ENCODE data around the gene OR8B2.

The OR8B2 gene

DNA sequence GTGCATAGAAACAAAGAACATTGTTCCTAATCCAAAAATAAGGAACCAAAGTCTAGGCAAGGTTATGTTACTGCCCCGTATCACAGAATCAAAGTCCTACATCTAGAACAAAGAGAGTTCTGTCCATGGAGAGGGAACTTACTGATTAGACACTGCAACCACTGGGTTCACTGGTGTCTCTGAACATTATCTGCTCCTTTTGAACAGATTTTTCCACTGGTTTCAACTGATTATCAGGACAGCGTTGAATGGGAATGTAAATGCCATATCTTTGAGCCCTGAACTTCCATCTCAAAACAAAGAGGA, 44.2 kb downstream of the OR8B2 start:
- TF ChIP-seq NFIC (IDR thresholded peaks at IDR 0.05) (no peak), CREB1 (IDR thresholded peaks at IDR 0.05; ENCODE audit: low read depth) (no peak), ZBTB7A (IDR thresholded peaks at IDR 0.05; ENCODE audit: low read depth) (no peak), CEBPB (IDR thresholded peaks at IDR 0.05) (no peak), YY1 (IDR thresholded peaks at IDR 0.05; ENCODE audit: low read depth) (no peak), EP300 (IDR thresholded peaks at IDR 0.05; ENCODE audit: borderline replicate concordance) (no peak), RAD21 (IDR thresholded peaks at IDR 0.05; ENCODE audit: low read depth) (no peak), TAF1 (IDR thresholded peaks at IDR 0.05; ENCODE audit: low read depth) (no peak), FOXM1 (IDR thresholded peaks at IDR 0.05; ENCODE audit: borderline replicate concordance, low read depth) (no peak)
- TF ChIP-seq, protein P1, sequence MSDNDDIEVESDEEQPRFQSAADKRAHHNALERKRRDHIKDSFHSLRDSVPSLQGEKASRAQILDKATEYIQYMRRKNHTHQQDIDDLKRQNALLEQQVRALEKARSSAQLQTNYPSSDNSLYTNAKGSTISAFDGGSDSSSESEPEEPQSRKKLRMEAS (IDR thresholded peaks at IDR 0.05) = no peak
- TF ChIP-seq, protein P2, sequence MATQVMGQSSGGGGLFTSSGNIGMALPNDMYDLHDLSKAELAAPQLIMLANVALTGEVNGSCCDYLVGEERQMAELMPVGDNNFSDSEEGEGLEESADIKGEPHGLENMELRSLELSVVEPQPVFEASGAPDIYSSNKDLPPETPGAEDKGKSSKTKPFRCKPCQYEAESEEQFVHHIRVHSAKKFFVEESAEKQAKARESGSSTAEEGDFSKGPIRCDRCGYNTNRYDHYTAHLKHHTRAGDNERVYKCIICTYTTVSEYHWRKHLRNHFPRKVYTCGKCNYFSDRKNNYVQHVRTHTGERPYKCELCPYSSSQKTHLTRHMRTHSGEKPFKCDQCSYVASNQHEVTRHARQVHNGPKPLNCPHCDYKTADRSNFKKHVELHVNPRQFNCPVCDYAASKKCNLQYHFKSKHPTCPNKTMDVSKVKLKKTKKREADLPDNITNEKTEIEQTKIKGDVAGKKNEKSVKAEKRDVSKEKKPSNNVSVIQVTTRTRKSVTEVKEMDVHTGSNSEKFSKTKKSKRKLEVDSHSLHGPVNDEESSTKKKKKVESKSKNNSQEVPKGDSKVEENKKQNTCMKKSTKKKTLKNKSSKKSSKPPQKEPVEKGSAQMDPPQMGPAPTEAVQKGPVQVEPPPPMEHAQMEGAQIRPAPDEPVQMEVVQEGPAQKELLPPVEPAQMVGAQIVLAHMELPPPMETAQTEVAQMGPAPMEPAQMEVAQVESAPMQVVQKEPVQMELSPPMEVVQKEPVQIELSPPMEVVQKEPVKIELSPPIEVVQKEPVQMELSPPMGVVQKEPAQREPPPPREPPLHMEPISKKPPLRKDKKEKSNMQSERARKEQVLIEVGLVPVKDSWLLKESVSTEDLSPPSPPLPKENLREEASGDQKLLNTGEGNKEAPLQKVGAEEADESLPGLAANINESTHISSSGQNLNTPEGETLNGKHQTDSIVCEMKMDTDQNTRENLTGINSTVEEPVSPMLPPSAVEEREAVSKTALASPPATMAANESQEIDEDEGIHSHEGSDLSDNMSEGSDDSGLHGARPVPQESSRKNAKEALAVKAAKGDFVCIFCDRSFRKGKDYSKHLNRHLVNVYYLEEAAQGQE (IDR thresholded peaks at IDR 0.05; ENCODE audit: low read depth) = no peak

DNA sequence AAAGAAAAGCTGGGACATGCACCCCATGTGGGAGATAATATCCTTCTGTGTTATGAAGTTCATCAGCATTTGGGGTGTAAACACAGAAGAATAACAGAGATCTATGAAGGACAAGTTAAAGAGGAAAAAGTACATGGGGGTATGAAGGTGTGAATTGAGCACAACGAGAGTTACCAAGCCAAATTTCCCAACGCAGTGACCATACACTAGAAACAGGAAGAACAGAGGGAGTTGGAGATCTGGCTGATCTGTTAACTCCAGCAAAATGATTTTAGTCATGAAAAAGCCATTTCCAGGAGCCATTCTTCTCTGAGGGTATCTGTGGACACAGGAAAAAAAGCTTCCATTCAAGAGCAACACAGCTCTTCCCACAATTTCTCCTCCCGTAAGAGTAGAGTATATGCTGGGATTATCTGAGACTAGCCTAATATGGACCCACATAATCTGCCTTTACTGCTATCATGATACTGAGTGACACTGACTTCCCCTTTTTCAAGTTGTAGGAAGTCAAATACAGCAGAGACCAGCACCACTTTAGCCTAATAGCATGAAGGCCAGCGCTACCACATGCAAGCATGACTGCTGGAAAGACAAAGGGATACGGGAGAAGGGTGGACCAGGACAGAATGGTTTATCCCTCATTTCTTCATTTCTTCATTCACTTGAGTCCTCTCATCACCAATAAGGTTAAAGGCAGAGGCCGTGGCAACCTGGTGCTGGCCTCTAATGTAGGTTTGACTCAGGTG, 44.7 kb downstream of the OR8B2 start:
- no peak for TF ChIP-seq CEBPB (IDR thresholded peaks at IDR 0.05)
- TF ChIP-seq, protein P1 (IDR thresholded peaks at IDR 0.05) = no peak
